Smooth muscle cell (in vitro differentiated cells): ENCODE data around the gene TENM3. TPM values are rescaled to one million over a fixed set of nuclear protein-coding genes. Genes with fewer than 3 reads are reported as not detected.

ENCODE experiments used
- DNase-seq: peaks from one replicate; lab custom pipeline; 2025; ENCODE audit not compliant: unreplicated experiment; lab: John Stamatoyannopoulos, UW
- H2AFZ ChIP-seq: fragments of 200-600 bp; sonication (generic); 2 replicates; pipeline ENCODE4 v1.6.0; 2016; ENCODE audit warnings: antibody characterized with exemption, low read depth, mild to moderate bottlenecking
- H3F3A ChIP-seq: fragments of 200-600 bp; sonication (generic); 2 replicates; pipeline ENCODE4 v1.6.0; 2017; ENCODE audit warnings: antibody characterized with exemption, low read depth
- H3K27ac ChIP-seq: fragments of 200-600 bp; sonication (generic); 2 replicates; pipeline ENCODE4 v1.5.1; 2016; ENCODE audit warnings: low read depth, mild to moderate bottlenecking
- H3K27me3 ChIP-seq: fragments of 200-600 bp; sonication (generic); 2 replicates; pipeline ENCODE4 v1.6.1; 2016; ENCODE audit warnings: low read depth, mild to moderate bottlenecking
- H3K36me3 ChIP-seq: fragments of 200-600 bp; sonication (generic); 2 replicates; pipeline ENCODE4 v1.5.1; 2016; ENCODE audit warnings: low read depth
- H3K4me1 ChIP-seq: fragments of 200-600 bp; sonication (generic); 2 replicates; pipeline ENCODE4 v1.5.1; 2016; ENCODE audit warnings: low read depth
- H3K4me2 ChIP-seq: fragments of 200-600 bp; sonication (generic); 2 replicates; pipeline ENCODE4 v1.6.0; 2016; ENCODE audit warnings: mild to moderate bottlenecking
- H3K4me3 ChIP-seq: fragments of 200-600 bp; sonication (generic); 2 replicates; pipeline ENCODE4 v1.5.1; 2016; ENCODE audit warnings: mild to moderate bottlenecking
- H3K79me2 ChIP-seq: fragments of 200-600 bp; sonication (generic); 2 replicates; pipeline ENCODE4 v1.6.0; 2016; ENCODE audit warnings: low read depth, mild to moderate bottlenecking
- H3K9ac ChIP-seq: fragments of 200-600 bp; sonication (generic); 2 replicates; pipeline ENCODE4 v1.6.0; 2016; ENCODE audit warnings: low read depth
- H3K9me3 ChIP-seq: fragments of 200-600 bp; sonication (generic); replicated peaks from 2 replicates; pipeline ENCODE4 v1.5.1; 2016; ENCODE audit warnings: low read depth
- H4K20me1 ChIP-seq: fragments of 200-600 bp; sonication (generic); 2 replicates; pipeline ENCODE4 v1.6.0; 2016; ENCODE audit warnings: low read depth
- CTCF ChIP-seq: fragments of 200-600 bp; sonication (generic); IDR thresholded peaks from 2 replicates; pipeline ENCODE4 v1.5.1; 2017; ENCODE audit warnings: borderline replicate concordance, mild to moderate bottlenecking, antibody characterized with exemption; ENCODE audit not compliant: insufficient read depth, poor library complexity, severe bottlenecking
- WGBS: methylation state at CpG from one replicate; pipeline ENCODE4 v1.1.7; 2016; ENCODE audit warnings: low lambda C conversion rate; 5-methylcytosine and 5-hydroxymethylcytosine counted together
- polyA plus RNA-seq: library from polyadenylated mRNA; unstranded; fragments of >200 nt; fragmentation: Nextera tagmentation; extraction: Ambion mirVana; gene quantifications from 2 replicates; pipeline ENCODE4 v1.2.1, GENCODE V29; 2016
- total RNA-seq: library from RNA; depleted of rRNA; stranded (reverse); fragments of >200 nt; gene quantifications from 2 replicates; pipeline ENCODE4 v1.2.3, GENCODE V29; 2014

The TENM3 gene
- total and polyA plus RNA-seq, 2 experiments from 2014 or later: 46.9 to 295 TPM

- 94% methylated on average over 13 of the region's 13 CpGs for WGBS
- Histone ChIP-seq H3K4me2 (no peak overlapping the region), H3K27me3 (no peaks in the 10 kb centered on the region), H2AFZ (no peak overlapping the region), H3K79me2 (peaks cover 30% of the 10 kb centered on the region), H3F3A (peaks cover 6% of the 10 kb centered on the region), H4K20me1 (peaks cover 12% of the 10 kb centered on the region), H3K27ac (no peak overlapping the region), H3K9me3 (no peaks in the 10 kb centered on the region), H3K9ac (no peak overlapping the region), H3K4me3 (no peak overlapping the region), H3K36me3 (no peaks in the 10 kb centered on the region), H3K4me1 (peaks cover 4% of the 10 kb centered on the region)
- DNase-seq: no peak
- no peak for TF ChIP-seq CTCF
These were observed 46.6 kb downstream of the TENM3 start for GRCh38 chr4:182289809-182290208.

- WGBS: 95% methylated on average over 8 of the region's 8 CpGs
- H3K4me2 ChIP-seq: no peak overlapping the region
- H3K79me2 ChIP-seq: peaks cover 28% of the 10 kb centered on the region
These were observed 48.0 kb downstream of the TENM3 start for GRCh38 chr4:182291175-182291574.

GRCh38 chr4:182291597-182292270, 48.5 kb downstream of the TENM3 start:
- TF ChIP-seq CTCF: no peak
- WGBS: 91% methylated on average over 11 of the region's 11 CpGs
- H3F3A ChIP-seq: no peaks in the 10 kb centered on the region
- H3K9ac ChIP-seq: no peak overlapping the region
- peaks cover 4% of the 10 kb centered on the region for H3K4me1 ChIP-seq
- H3K36me3 ChIP-seq: no peaks in the 10 kb centered on the region
- H3K27me3 ChIP-seq: no peaks in the 10 kb centered on the region
- H3K9me3 ChIP-seq: no peaks in the 10 kb centered on the region
- DNase-seq: no peak
- peaks cover 26% of the 10 kb centered on the region for H3K79me2 ChIP-seq
- H3K4me3 ChIP-seq: no peak overlapping the region
- peaks cover 5% of the 10 kb centered on the region for H4K20me1 ChIP-seq
- H3K27ac ChIP-seq: no peak overlapping the region
- H3K4me2 ChIP-seq: no peak overlapping the region
- H2AFZ ChIP-seq: no peak overlapping the region

More at GRCh38 chr4:182291175-182291574, 48.0 kb downstream of the TENM3 start:
- H3K27me3 ChIP-seq: no peaks in the 10 kb centered on the region
- H3K9me3 ChIP-seq: no peaks in the 10 kb centered on the region
- no peak overlapping the region for H3K9ac ChIP-seq
- H2AFZ ChIP-seq: no peak overlapping the region
- H3K4me1 ChIP-seq: peaks cover 4% of the 10 kb centered on the region
- no peak for DNase-seq
- H3K4me3 ChIP-seq: no peak overlapping the region
- H4K20me1 ChIP-seq: peaks cover 5% of the 10 kb centered on the region
- no peak overlapping the region for H3K27ac ChIP-seq
- no peaks in the 10 kb centered on the region for H3K36me3 ChIP-seq
- no peak for TF ChIP-seq CTCF
- no peaks in the 10 kb centered on the region for H3F3A ChIP-seq

GRCh38 chr4:182292612-182293011, 49.4 kb downstream of the TENM3 start:
- WGBS: 100% methylated on average over 4 of the region's 4 CpGs
- DNase-seq: no peak

More at GRCh38 chr4:182292612-182293011, 49.4 kb downstream of the TENM3 start:
- H3K4me3 ChIP-seq: no peak overlapping the region
- no peak for TF ChIP-seq CTCF
- H3K36me3 ChIP-seq: no peaks in the 10 kb centered on the region
- peaks cover 5% of the 10 kb centered on the region for H4K20me1 ChIP-seq
- peaks cover 18% of the 10 kb centered on the region for H3K79me2 ChIP-seq
- no peak overlapping the region for H3K4me2 ChIP-seq
- H3K9ac ChIP-seq: no peak overlapping the region
- no peaks in the 10 kb centered on the region for H3F3A ChIP-seq
- H3K4me1 ChIP-seq: peaks cover 8% of the 10 kb centered on the region
- no peak overlapping the region for H3K27ac ChIP-seq
- H2AFZ ChIP-seq: no peak overlapping the region
- no peaks in the 10 kb centered on the region for H3K27me3 ChIP-seq
- no peaks in the 10 kb centered on the region for H3K9me3 ChIP-seq
